ENCODE data around the gene PLS3. TPM values are rescaled to one million over a fixed set of nuclear protein-coding genes. Genes with fewer than 3 reads are reported as not detected.

Gene PLS3
- total and polyA plus RNA-seq, 2 donors from 2014 or later: 97.4 to 110 TPM

DNA sequence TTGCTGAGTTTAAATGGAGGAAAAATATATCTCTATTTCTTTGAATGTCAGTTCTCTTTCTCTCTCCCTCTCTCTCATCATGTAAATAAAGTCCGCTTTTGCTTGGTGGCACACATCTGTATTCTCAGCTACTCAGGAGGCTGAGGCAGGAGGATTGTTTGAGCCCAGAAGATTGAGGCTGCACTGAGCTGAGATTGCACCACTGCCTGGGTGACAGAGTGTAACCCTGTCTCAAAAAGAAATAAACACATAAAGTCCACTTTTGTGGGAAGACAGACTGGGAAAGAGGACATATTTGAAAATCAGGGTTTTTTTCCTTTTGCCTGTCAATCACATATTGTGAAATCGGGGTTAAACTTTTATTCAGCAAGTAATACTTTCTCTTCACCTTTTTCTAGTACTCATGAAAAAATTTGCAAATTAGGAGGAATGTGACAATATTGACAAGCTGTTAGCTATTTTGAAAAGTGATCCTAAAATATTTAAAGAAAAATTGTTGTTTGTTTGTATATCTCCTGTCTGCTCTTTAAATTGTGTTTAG, 42.6 kb downstream of the PLS3 start:
- intact Hi-C loops (cut with DNase I): no loop called here
- no peaks in the 10 kb centered on the region for H3K9me3 ChIP-seq (ENCODE audit: control insufficient read depth in 2 of 3, insufficient read depth in 1 of 3, low read length in 3 of 3)
- FAIRE-seq (peak; percentile 41), DNase-seq (no peak)
- H3K4me1 ChIP-seq (ENCODE audit: control insufficient read depth in 2 of 3, insufficient read depth in 2 of 3, low read depth in 1 of 3, low read length in 3 of 3): no peaks in the 10 kb centered on the region
- TF ChIP-seq, protein P1, sequence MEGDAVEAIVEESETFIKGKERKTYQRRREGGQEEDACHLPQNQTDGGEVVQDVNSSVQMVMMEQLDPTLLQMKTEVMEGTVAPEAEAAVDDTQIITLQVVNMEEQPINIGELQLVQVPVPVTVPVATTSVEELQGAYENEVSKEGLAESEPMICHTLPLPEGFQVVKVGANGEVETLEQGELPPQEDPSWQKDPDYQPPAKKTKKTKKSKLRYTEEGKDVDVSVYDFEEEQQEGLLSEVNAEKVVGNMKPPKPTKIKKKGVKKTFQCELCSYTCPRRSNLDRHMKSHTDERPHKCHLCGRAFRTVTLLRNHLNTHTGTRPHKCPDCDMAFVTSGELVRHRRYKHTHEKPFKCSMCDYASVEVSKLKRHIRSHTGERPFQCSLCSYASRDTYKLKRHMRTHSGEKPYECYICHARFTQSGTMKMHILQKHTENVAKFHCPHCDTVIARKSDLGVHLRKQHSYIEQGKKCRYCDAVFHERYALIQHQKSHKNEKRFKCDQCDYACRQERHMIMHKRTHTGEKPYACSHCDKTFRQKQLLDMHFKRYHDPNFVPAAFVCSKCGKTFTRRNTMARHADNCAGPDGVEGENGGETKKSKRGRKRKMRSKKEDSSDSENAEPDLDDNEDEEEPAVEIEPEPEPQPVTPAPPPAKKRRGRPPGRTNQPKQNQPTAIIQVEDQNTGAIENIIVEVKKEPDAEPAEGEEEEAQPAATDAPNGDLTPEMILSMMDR (IDR thresholded peaks at IDR 0.05; ENCODE audit: borderline replicate concordance, extremely low read depth, insufficient read depth): no peak
- H3K4me3 ChIP-seq (ENCODE audit: low read length in 3 of 3): no peak overlapping the region
- H3K36me3 ChIP-seq (ENCODE audit: control insufficient read depth in 2 of 3, insufficient read depth in 3 of 3, low read length in 3 of 3): no peaks in the 10 kb centered on the region
- H3K27ac ChIP-seq (ENCODE audit: low read depth in 2 of 2, low read length in 2 of 2): no peak overlapping the region
- peaks cover 9% of the 10 kb centered on the region for H3K27me3 ChIP-seq (ENCODE audit: control insufficient read depth, insufficient read depth, low read length)
- H3K9ac ChIP-seq (ENCODE audit: low read length in 3 of 3): no peak overlapping the region

DNA sequence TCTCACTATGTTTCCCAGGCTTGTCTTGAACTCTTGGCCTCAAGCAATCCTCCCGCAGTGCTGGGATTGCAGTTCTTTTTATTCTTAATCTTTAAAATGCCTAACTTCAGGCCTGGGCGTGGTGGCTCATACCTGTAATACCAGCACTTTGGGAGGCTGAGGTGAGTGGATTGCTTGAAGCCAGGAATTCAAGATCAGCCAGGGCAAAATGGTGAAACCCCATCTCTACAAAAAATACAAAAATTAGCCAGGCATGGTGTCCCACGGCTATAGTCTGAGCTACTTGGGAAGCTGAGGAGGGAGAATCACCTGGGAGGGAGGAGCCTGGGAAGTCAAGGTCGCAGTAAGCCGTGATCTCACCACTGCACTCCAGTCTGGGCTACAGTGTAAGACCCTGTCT, 45.9 kb downstream of the PLS3 start:
- Histone ChIP-seq H3K27ac (ENCODE audit: low read depth in 2 of 2, low read length in 2 of 2) (no peak overlapping the region), H3K4me3 (ENCODE audit: low read length in 3 of 3) (no peak overlapping the region), H3K9me3 (ENCODE audit: control insufficient read depth in 2 of 3, insufficient read depth in 1 of 3, low read length in 3 of 3) (no peaks in the 10 kb centered on the region), H3K9ac (ENCODE audit: low read length in 3 of 3) (no peak overlapping the region), H3K27me3 (ENCODE audit: control insufficient read depth, insufficient read depth, low read length) (peaks cover 9% of the 10 kb centered on the region), H3K36me3 (ENCODE audit: control insufficient read depth in 2 of 3, insufficient read depth in 3 of 3, low read length in 3 of 3) (no peaks in the 10 kb centered on the region), H3K4me1 (ENCODE audit: control insufficient read depth in 2 of 3, insufficient read depth in 2 of 3, low read depth in 1 of 3, low read length in 3 of 3) (no peaks in the 10 kb centered on the region)
- intact Hi-C loops (cut with DNase I): no loop called here
- DNase-seq (no peak), FAIRE-seq (no peak)
- TF ChIP-seq, protein P1 (IDR thresholded peaks at IDR 0.05; ENCODE audit: borderline replicate concordance, extremely low read depth, insufficient read depth): no peak

DNA sequence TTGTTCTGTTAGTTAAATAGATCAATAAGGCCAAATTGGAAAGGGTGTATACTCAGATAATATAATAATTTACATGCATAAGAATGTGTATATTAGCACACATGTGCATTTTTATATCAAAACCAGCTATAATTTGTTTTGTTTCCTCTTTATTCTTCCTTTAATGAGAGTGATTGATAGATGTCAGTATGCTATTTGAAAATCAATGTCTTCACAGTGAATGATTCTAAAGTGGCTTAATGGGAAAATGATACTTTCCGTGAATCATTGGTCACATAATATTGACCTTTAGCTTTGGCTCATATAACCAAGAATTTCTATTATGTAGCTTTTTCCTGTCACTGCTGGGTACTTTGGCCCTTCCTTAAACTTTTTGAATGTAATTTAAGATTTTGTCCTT, 48.6 kb downstream of the PLS3 start:
- TF ChIP-seq, protein P1 (IDR thresholded peaks at IDR 0.05; ENCODE audit: borderline replicate concordance, extremely low read depth, insufficient read depth): no peak
- Histone ChIP-seq H3K27me3 (ENCODE audit: control insufficient read depth, insufficient read depth, low read length) (peaks cover 7% of the 10 kb centered on the region), H3K36me3 (ENCODE audit: control insufficient read depth in 2 of 3, insufficient read depth in 3 of 3, low read length in 3 of 3) (no peaks in the 10 kb centered on the region), H3K9ac (ENCODE audit: low read length in 3 of 3) (no peak overlapping the region), H3K9me3 (ENCODE audit: control insufficient read depth in 2 of 3, insufficient read depth in 1 of 3, low read length in 3 of 3) (no peaks in the 10 kb centered on the region), H3K4me3 (ENCODE audit: low read length in 3 of 3) (no peak overlapping the region), H3K4me1 (ENCODE audit: control insufficient read depth in 2 of 3, insufficient read depth in 2 of 3, low read depth in 1 of 3, low read length in 3 of 3) (no peaks in the 10 kb centered on the region), H3K27ac (ENCODE audit: low read depth in 2 of 2, low read length in 2 of 2) (no peak overlapping the region)
- DNase-seq (no peak), FAIRE-seq (no peak)
- intact Hi-C loops (cut with DNase I): no loop called here

Data from kidney (tissue), 14 donors.